Osteoblast (primary cell): ENCODE measurements around the gene DIS3L2. TPM values are rescaled to one million over a fixed set of nuclear protein-coding genes. Genes with fewer than 3 reads are reported as not detected.

Source experiments
- DNase-seq: peaks from one replicate; pipeline ENCODE4 v3.0.0; 2011; ENCODE audit warnings: low spot score, mixed read lengths; ENCODE audit not compliant: insufficient read length; ENCODE audit errors: missing footprints
- H2AFZ ChIP-seq: 2 replicates; pipeline ENCODE4 v1.6.0; 2011; ENCODE audit warnings: mild to moderate bottlenecking, low read length
- H3K27ac ChIP-seq: 2 replicates; pipeline ENCODE4 v1.5.1; 2011; ENCODE audit warnings: mild to moderate bottlenecking, low read depth, low read length, moderate library complexity
- H3K27me3 ChIP-seq: 2 replicates; pipeline ENCODE4 v1.6.0; 2012; ENCODE audit warnings: mild to moderate bottlenecking, control low read depth, inconsistent platforms, low read length, moderate library complexity; ENCODE audit not compliant: insufficient read depth
- H3K36me3 ChIP-seq: 2 replicates; pipeline ENCODE4 v1.5.1; 2011; ENCODE audit warnings: mild to moderate bottlenecking, low read length, control low read depth, moderate library complexity; ENCODE audit not compliant: insufficient read depth
- H3K4me1 ChIP-seq: 2 replicates; pipeline ENCODE4 v1.5.1; 2011; ENCODE audit warnings: mild to moderate bottlenecking, low read length, control low read depth, moderate library complexity; ENCODE audit not compliant: insufficient read depth
- H3K4me2 ChIP-seq: 2 replicates; pipeline ENCODE4 v1.6.0; 2011; ENCODE audit warnings: mild to moderate bottlenecking, low read length; ENCODE audit not compliant: insufficient read depth
- H3K4me3 ChIP-seq: fragments of 200-600 bp; sonication (generic); 3 replicates; pipeline ENCODE4 v1.5.1; 2012; ENCODE audit warnings: mild to moderate bottlenecking, low read length, inconsistent platforms; ENCODE audit not compliant: insufficient read depth
- H3K79me2 ChIP-seq: 2 replicates; pipeline ENCODE4 v1.6.0; 2012; ENCODE audit warnings: mild to moderate bottlenecking, low read length, control low read depth, inconsistent platforms; ENCODE audit not compliant: insufficient read depth
- H3K9me3 ChIP-seq: 2 replicates; pipeline ENCODE4 v1.5.1; 2011; ENCODE audit warnings: low read depth, low read length, control low read depth
- H4K20me1 ChIP-seq: 2 replicates; pipeline ENCODE4 v1.6.0; 2012; ENCODE audit warnings: mild to moderate bottlenecking, low read length, control low read depth; ENCODE audit not compliant: insufficient read depth
- total RNA-seq: library from RNA; depleted of rRNA; stranded (reverse); fragments of >200 nt; gene quantifications from 2 replicates; pipeline ENCODE4 v1.2.3, GENCODE V29; 2012
- TF ChIP-seq, protein P1 (sequence below): IDR thresholded peaks from 2 replicates; pipeline ENCODE4 v1.5.1; 2011; ENCODE audit warnings: mild to moderate bottlenecking, low read depth, low read length, moderate library complexity; ENCODE audit errors: extremely low read depth

The DIS3L2 gene
- total RNA-seq, 1 donor: 28.2 TPM

DNA sequence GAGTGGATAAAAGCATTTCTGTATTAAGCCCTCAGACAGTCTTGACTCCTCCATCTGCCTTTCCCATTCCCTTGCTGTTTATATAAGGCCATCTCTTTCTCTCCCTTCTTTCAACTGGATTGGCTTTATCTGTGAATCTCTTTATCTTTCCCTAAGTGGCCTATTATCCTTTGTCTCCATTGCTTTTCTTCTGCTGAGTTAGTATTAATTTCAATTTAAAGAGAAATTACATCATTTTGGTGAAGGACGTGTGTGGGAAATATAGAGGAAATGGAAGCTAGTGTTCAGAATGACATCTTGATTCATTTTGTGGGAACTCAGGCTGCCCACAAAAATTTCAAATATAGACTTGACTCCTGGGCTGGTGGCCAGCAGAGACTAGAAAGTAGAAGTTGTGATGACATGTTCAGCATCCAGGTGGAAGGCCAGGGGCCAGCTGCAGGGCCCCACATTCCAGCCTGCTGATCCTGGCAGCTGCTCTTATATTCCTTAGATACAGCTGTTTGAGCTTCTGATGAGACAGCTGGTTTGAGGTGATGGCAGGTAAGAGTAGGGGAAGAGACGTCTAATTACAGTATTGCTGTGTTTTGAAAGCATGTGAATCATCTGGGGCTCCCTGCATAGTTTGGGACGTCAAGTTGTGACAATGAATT, 52.3 kb downstream of the DIS3L2 start:
- H3K79me2 ChIP-seq: peaks cover 28% of the 10 kb centered on the region
- DNase-seq: peak; percentile 78
- TF ChIP-seq, protein P1, sequence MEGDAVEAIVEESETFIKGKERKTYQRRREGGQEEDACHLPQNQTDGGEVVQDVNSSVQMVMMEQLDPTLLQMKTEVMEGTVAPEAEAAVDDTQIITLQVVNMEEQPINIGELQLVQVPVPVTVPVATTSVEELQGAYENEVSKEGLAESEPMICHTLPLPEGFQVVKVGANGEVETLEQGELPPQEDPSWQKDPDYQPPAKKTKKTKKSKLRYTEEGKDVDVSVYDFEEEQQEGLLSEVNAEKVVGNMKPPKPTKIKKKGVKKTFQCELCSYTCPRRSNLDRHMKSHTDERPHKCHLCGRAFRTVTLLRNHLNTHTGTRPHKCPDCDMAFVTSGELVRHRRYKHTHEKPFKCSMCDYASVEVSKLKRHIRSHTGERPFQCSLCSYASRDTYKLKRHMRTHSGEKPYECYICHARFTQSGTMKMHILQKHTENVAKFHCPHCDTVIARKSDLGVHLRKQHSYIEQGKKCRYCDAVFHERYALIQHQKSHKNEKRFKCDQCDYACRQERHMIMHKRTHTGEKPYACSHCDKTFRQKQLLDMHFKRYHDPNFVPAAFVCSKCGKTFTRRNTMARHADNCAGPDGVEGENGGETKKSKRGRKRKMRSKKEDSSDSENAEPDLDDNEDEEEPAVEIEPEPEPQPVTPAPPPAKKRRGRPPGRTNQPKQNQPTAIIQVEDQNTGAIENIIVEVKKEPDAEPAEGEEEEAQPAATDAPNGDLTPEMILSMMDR: no peak
- H3K36me3 ChIP-seq: no peaks in the 10 kb centered on the region
- H3K9me3 ChIP-seq: no peaks in the 10 kb centered on the region
- peak overlapping the region; percentile 59 for H3K4me2 ChIP-seq
- no peak overlapping the region for H3K4me3 ChIP-seq
- H3K4me1 ChIP-seq: peaks cover 26% of the 10 kb centered on the region
- peaks cover 43% of the 10 kb centered on the region for H4K20me1 ChIP-seq
- peak overlapping the region; percentile 20 for H2AFZ ChIP-seq
- H3K27ac ChIP-seq: peak overlapping the region; percentile 64
- H3K27me3 ChIP-seq: no peaks in the 10 kb centered on the region

- no peak for DNase-seq
- Histone ChIP-seq H4K20me1 (peaks cover 45% of the 10 kb centered on the region), H3K27ac (no peak overlapping the region), H3K9me3 (no peaks in the 10 kb centered on the region), H3K4me1 (peaks cover 17% of the 10 kb centered on the region), H3K4me2 (no peak overlapping the region), H3K36me3 (no peaks in the 10 kb centered on the region), H3K79me2 (peaks cover 27% of the 10 kb centered on the region), H3K4me3 (no peak overlapping the region), H2AFZ (no peak overlapping the region), H3K27me3 (no peaks in the 10 kb centered on the region)
- TF ChIP-seq, protein P1: no peak
Measured at GRCh38 chr2:232014681-232015080, 53.2 kb downstream of the DIS3L2 start.

DNA sequence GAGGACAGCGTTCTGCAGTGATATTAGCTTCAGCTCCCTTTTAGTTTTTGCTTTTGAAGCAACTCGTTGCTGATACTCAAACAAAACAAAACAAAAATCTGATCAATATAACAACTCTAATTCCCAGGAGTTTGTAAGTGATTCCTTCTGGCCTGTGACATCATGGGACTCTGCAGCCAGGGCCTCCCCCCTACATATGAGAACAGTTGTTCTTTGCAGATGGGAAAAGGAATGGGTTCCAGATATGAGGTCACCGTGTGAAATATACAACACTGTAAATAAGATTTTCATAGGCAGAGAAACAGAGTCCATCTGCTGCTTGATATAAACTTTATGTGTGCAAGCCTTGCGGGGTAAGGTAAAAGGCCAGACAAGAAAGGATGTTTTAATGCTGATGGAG, 56.7 kb downstream of the DIS3L2 start:
- no peaks in the 10 kb centered on the region for H3K9me3 ChIP-seq
- DNase-seq: no peak
- H3K27me3 ChIP-seq: no peaks in the 10 kb centered on the region
- TF ChIP-seq, protein P1: no peak
- no peak overlapping the region for H2AFZ ChIP-seq
- peaks cover 34% of the 10 kb centered on the region for H4K20me1 ChIP-seq
- peaks cover 5% of the 10 kb centered on the region for H3K36me3 ChIP-seq
- H3K4me2 ChIP-seq: no peak overlapping the region
- H3K79me2 ChIP-seq: peaks cover 6% of the 10 kb centered on the region
- H3K4me1 ChIP-seq: peaks cover 13% of the 10 kb centered on the region
- no peak overlapping the region for H3K4me3 ChIP-seq
- H3K27ac ChIP-seq: no peak overlapping the region

- no peak overlapping the region for H3K27ac ChIP-seq
- no peak for DNase-seq
- no peak overlapping the region for H3K4me3 ChIP-seq
- no peak overlapping the region for H2AFZ ChIP-seq
- H3K4me2 ChIP-seq: no peak overlapping the region
- H3K36me3 ChIP-seq: peaks cover 5% of the 10 kb centered on the region
- peaks cover 1% of the 10 kb centered on the region for H3K4me1 ChIP-seq
- H3K79me2 ChIP-seq: no peaks in the 10 kb centered on the region
- no peaks in the 10 kb centered on the region for H3K9me3 ChIP-seq
- peaks cover 15% of the 10 kb centered on the region for H4K20me1 ChIP-seq
- H3K27me3 ChIP-seq: no peaks in the 10 kb centered on the region
- TF ChIP-seq, protein P1: no peak
Measured at GRCh38 chr2:232022718-232023117, 61.2 kb downstream of the DIS3L2 start.
